Activated T-helper 1 cell treated with anti-CD3 and anti-CD28 coated beads, Interleukin-2, amount 50 U/mL, for 16 hours (primary cell): Measurements from ENCODE around the gene EPS8L1.
"Not testable (repeated sequence)": the region's sequence is repeated elsewhere in the genome, so short reads cannot be mapped to it uniquely, and the experiment has no call there.

Source experiments
- DNase-seq, 2 donors: peaks; one replicate each; pipeline ENCODE4 v3.0.0-alpha.2; 2020; ENCODE audit warnings: low read depth in 1 of 2, low spot score in 1 of 2

Gene EPS8L1

DNA sequence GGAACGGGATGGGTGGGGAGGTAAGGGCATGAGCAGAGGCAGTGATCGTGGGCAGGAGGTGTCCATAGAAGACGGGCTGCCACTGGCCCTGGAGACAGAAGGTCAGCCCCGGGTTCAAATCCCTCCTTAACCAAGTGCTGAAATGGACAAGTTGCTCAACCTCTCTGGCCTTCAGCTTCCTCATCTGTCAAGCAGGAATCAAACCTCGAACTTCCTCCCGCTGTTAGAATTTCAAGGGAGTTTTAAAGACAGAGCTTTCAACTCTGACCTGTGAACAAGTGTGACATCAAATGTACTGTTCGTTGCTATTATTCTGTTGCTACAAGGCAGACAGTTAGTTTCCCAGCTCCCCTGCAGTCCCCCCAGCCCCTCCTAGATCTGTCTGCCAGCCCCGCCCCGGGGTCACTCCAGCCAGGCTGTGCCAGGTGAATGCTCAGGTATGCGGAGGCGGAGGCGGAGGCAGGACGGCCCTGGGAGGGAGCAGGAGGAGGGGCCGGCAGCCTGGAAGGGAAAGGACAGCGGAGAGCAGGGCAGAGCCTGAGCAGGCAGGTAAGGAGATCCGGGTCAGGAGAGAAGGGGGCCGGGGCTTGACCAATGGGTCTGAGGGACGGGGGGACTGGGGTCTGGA lies at the start of gene EPS8L1:
EPS8L1 (plus strand) TSS at position 499 of the 628 bp plus-strand sequence. CDS start 576 bp downstream, outside the sequence.
- no peak for DNase-seq

DNA sequence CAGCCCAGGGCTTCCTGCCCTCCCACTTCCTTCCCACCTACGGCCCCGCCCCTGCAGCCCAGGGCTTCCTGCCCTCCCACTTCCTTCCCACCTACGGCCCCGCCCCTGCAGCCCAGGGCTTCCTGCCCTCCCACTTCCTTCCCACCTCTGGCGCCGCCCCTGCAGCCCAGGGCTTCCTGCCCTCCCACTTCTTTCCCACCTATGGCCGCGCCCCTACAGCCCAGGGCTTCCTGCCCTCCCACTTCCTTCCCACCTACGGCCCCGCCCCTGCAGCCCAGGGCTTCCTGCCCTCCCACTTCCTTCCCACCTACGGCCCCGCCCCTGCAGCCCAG lies 48.6 kb upstream of the EPS8L1 start:
- DNase-seq, result not testable (repeated sequence)

DNA sequence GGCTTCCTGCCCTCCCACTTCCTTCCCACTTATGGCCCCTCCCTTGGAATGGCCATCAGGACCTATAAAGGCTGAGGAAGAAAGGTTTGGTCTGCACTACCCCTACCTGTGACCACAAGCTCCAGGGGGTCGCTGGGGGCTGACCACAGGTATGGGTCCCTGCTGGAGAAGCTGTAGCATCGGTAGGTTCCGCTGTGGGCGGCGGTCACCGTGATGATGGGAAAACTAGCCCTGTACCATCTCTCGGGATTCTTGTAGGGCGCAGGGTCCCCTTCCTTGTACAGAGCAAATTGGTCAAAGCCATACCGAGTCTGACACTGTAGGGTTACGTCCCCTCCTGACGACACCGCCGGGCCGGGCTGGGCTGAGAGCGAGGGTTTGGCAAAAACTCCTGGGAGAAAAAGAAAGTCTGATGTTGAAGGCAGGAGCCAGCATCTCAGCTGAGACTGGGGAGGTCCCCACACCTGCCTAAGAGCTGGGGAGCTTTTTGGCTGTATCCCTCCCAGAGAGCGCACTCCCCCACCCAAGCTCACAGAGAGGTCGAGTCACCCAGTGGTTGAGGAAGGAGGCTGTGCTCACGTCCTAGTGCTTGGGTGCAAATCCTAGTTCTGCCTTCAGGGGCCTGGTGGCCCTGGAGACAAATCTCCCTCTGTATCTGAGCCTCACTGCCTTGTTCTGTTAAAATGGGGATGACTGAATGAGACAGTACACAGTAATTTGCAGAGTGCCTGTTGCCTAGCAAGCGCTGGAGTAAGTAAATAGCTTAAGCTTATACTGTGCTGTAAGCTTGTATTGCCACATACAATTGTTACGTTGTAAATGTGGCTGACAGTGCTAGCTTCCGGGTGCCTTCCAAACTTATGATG lies 48.0 kb upstream of the EPS8L1 start:
- DNase-seq, result no peak

DNA sequence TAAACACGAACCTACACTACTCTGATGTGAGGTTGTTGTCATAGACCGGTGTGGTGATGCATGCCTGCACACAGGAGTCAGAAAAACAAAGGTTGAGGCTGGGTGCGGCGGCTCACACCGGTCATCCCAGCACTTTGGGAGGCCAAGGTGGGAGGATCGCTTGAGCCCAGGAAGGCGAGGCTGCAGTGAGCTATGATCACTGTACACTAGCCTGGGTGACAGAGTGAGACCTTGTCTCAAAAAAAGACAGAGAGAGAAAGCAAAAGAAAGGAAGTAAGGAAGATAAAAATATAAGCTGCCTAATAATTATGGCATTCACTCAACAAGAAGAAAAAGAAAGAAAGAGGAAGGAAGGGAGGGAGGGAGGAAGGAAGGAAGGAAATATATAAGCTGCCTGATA lies 46.9 kb upstream of the EPS8L1 start:
- no peak for DNase-seq

DNA sequence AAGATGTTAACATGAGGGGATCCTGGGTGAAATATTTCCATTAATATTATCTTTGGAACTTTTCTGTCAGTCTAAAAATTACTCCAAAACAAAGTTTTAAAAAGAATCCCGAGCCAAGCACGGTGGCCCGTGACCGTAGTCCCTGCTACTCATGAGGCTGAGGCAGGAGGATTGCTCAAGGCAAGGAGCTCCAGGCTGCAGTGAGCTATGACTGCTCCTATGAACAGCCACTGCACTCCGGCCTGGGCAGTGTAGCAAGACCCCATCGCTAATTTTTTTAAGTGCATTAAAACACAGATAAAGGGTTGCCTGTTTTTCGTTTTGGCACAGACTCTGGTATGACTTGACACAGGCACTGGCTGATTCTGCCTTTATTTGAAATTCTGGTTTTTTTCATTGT lies 44.5 kb upstream of the EPS8L1 start:
- no peak for DNase-seq

DNA sequence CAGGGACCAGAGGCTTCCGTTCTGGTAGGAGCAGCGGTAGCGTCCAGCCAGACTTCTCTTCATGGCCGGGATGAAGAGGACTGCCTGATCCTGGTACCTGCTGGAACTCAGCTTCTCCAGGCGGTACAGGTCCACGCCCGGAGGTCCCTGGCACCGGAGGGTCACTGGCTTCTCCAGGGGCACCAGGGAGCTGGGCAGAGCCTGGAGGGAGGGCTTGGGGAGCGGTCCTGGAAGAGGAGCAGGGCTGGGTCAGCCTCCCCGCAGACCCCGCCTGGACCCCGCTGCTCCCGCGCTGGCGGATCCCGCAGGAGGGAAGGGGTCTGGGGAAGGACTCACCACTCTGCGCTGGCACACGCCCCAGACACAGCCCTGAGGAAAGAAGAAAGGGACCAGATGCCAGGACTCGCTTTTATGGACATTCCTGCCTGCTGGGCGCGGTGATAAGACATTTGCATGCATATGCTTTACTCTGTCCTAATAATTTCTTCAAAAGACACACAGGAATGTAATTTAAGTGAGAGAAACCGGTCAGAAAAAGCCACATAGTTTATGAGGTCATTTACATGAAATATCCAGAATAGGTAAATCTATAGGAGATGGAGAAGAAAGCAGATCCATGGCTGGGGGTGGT lies 43.4 kb upstream of the EPS8L1 start:
- DNase-seq, result no peak

DNA sequence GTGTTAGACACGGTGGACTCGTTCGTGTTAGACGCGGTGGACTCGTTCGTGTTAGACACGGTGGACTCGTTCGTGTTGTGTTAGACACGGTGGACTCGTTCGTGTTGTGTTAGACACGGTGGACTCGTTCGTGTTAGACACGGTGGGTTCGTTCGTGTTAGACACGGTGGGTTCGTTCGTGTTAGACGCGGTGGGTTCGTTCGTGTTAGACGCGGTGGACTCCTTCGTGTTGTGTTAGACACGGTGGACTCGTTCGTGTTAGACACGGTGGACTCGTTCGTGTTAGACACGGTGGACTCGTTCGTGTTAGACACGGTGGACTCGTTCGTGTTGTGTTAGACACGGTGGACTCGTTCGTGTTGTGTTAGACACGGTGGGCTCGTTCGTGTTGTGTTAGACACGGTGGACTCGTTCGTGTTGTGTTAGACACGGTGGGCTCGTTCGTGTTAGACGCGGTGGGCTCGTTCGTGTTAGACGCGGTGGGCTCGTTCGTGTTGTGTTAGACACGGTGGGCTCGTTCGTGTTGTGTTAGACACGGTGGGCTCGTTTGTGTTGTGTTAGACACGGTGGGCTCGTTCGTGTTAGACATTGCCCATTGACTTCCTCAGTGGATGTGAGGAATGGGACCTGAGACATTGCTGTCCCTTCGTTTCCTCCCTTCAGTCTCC lies 42.6 kb upstream of the EPS8L1 start:
- not testable (repeated sequence) for DNase-seq

DNA sequence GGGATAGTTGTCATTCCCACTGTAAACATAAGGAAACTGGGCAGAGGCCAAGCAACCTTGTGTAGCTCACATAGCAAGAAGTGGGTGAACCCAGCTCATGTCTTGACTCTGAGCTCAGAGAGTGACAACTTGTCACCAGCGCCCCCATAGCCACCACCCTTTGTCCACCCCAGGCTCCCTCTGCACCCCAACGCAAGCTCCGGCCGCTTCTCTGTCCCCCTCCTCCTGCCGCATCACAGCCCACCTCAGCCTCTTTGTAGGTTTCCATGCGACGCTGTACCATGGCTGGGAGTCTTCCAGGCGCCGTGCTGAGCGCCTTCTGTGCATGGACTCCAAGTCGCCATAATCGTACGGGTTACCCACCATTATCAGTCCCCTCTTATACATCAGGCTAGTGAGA lies 40.9 kb upstream of the EPS8L1 start:
- DNase-seq, result no peak

DNA sequence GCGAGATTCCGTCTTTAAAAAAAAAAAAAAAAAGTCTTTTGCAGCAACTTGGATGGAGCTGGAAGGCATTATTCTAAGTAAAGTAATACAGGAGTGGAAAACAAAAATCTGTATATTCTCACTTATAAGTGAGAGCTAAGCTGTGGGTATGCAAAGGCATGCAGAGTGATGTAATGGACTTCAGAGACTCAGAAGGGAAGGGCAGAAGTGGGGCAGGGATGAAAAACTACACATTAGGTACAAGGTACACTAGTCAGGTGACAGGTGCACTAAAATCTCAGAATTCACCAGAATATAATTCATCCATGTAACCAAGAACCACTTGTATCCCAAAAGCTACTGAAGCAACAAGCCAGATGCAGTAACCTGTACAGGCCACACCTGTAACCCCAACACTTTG lies 39.6 kb upstream of the EPS8L1 start:
- no peak for DNase-seq

DNA sequence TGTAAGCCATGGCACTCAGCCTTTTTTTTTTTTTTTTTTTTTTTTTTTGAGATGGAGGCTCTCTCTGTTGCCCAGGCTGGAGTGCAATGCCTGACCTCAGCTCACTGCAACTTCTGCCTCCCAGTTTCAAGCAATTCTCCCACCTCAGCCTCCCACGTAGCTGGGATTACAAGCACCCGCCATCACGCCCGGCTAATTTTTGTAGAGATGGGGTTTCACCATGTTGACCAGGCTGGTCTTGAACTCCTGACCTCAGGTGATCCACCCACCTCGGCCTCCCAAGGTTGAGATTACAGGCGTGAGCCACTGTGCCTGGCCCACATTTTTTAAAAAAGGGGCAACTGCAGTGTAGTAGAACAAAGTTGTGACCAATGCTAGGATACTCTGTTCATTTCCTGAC lies 38.1 kb upstream of the EPS8L1 start:
- DNase-seq, result not testable (repeated sequence)

DNA sequence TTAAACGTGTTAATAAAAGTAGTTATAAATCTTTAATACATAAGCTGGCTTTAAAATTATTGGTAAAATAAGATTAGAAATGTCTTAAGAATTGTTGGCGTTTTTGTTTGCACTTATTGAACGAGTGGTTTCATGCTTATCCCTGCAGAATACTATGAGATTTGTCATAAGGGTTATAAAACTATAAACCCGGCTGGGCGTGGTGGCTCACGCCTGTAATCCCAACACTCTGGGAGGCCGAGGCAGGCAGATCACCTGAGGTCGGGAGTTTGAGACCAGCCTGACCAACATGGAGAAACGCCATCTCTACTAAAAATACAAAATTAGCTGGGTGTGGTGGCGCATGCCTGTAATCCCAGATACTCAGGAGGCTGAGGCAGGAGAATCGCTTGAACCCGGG lies 35.0 kb upstream of the EPS8L1 start:
- not testable (repeated sequence) for DNase-seq

DNA sequence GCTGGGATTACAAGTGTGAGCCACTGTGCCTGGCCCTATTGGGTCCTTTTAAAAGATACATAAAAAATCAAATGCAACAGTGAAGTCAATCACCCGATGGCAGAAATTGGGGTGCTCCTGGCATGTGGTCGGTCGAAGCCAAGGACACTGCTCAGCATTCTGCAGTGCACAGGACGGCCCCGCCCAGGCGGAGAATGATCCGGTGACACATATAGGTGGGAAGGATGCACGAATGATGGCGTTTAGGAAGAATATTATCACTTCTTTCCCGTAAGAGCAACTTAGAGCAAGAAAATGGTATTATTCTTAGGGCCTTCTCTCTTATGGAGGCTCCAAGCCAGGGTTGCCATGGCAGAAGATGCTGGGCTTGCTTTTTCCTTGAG lies 34.4 kb upstream of the EPS8L1 start:
- no peak for DNase-seq

DNA sequence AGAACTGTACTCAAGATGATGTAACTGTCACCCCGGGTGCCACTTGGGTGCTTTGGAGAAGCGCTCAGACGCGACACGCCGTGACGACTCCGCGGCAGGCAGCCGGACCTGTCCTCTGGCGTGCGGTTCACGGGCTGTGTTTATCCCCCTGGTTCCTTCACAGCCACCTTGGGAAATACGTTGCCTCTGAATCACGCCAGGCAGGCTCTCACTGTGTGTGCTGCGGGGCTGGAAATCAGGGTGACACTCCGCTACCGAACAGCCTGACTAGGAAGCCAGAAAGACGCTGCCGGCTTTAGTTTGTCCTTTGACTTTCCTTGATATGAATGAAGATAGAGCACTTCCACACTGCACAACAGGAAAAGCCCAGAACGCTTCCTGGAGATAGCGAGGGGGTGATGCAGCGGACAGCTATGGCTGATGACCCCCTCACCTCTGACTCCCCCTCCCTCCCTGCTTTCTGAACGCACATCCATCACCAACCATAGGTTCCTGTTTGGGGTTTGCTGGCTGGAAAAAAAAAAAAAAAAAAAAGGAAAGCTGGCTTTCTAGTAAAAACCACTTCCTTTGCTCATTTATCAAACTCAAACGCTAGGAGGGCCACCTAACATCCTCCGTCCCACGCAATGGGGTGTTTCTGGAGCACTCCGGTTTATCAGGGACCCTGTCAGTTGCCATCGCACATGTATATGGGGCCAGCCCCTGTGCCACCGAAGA lies 33.9 kb upstream of the EPS8L1 start:
- DNase-seq, result no peak

DNA sequence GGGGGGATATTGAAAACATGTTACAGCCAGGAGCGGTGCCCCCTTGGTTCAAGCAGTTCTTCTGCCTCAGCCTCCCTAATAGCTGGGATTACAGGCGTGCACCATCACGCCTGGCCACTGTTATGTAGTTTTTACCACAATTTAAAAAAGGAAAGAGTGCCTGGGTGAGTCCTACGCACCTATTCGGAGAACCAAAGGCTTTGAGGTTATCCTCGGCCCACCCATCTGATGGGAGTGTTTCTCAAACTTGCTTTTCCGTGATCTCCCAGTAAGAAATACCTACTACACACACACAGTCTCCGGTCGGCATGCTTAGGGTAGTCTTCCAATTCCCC lies 33.4 kb upstream of the EPS8L1 start:
- no peak for DNase-seq

DNA sequence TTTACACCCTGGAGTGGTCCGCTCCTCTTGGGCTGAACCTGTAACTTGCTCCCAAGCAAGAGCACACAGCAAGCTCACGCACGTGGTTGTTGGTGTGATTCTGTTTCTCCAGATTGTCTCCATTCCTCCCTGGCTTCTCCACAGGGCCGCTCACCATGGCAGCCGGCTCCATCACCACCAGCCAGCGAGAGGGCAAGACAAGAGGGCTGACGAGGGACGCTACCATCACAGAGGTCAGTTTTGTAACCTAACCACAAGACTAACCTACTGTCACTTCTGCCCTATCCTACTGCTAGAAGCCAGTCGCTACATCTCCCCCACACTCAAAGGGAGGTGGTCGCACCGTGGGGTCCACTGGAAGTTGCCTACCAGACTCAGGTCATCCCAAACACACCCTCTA lies 33.0 kb upstream of the EPS8L1 start:
- no peak for DNase-seq

DNA sequence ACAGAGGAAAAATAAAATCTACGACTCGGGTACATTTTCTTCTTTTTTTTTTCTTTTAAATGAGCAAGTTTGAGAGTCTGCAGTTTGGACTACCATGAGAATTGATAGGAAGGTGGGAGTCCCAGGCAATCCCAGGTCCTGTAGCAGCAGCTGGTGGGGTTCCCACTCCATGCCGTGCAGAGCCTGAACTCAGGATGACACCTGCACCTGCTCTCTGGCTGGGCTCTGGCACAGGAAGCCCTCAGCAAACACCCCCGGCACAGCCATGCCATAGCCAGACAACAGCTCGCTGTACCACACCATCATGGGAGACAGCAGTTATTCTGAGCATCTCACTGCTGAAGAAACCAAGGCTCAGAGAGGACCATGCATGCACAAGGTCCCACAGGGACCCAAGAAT lies 31.4 kb upstream of the EPS8L1 start:
- no peak for DNase-seq

DNA sequence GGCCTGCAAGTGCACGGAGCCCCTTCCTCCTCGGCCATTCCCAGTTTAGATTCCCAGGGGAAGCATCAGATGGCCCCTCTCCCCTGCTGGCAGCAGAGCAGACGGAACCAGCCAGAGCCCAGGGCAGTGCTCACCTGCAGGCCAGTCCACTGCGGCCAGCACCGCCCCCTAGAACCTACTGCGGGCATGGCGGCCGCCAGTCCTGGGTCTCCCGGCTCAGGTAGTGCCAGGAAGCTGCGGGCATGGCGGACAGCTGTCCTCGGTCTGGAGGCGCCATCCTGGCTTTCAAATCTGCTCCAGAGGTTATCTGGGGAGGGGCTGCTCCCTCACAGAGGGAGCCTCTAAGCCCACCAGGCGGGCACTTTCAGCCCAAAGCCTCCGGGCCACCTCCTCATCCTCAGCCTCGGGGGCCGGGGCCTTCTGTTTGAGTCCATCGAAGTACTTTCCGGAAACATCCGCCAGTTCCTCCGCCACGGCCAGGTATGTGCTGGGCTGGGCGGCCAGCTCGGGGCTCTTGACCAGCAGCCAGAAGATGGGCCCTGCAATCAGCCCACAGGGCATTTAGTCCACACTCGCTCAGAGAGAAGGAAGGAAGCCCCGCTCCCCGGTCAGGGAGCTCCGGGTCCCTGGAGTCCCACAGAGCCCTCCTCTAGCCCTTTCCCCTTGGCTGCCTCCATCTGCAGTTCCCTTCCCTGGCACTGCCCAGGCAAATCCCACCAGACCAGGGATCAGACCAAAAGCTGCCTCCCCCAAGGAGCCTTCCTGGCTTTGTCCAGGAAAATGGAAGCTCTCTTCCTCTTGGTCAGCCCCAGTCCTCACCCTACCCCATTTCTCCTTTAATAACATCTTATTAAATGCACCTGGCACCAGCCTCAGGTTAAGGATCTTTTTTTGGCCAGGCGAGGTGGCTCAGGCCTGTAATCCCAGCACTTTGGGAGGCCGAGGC lies 30.6 kb upstream of the EPS8L1 start:
- DNase-seq, result no peak

DNA sequence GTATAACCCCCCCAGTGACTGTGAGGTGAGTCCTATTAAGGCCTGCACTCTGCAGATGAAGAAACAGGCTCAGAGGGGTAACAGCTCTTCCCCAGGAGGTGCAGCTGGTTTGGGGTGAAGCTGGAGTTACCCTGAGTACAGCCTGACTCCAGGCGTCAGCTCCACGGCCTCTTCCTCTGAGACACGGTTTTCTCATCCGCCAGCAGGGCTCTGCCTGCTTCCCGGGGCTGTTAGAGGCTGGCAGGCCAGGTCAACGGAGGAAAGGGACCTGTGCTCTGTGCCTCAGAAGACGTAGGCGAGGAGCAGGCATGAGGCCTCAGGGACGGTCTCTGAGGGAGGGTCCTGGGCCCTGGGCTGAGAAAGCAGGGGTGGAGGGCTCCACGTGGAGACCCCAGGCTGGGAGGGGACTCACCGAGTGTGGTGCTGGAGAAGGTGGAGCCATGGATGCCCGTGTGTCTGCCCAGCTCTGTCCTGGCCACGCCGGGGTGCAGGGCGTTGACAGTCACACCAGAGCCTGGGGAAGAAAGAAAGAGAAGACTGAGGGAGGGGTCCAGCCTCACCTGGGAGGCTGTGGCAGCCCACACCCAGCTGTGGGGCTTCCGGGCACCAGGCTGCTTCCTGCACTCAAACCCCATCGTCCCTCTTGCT lies 28.6 kb upstream of the EPS8L1 start:
- no peak for DNase-seq

DNA sequence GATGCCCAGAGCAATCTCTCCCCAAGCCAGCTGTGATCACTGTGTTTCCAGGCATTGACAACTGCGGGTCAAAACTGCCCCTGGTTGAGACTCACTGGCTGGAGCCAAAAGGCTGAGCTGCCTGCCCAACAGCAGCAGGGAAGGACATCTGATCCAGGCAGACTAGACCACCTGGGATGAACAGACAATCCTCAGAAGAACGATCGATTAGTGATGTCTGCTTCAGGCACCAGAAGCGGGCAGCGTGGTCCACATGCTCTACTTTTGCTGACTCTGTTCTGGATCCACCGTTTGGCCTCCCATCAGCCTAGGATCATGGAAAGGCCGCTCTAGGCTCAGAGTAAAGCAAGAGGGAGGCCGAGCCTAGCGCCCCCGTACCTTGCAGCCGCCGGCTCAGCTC lies 27.7 kb upstream of the EPS8L1 start:
- no peak for DNase-seq

DNA sequence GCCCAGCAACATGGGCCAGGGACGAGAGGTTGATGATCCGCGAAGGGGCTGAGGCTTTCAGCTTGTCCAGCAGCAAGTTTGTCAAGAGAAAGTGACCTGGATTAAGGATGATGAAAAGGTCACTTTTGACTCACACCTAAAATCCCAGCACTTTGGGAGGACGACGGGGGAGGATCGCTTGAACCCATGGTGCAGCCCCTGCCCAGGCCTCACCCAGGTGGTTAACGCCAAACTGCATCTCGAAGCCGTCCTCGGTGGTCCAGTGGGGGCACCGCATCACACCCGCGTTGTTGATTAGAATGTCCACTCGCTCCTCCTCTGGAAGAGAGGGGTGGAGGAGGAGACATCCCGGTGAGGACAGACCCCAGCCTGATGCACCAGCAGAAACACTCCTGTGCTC lies 27.2 kb upstream of the EPS8L1 start:
- no peak for DNase-seq
